ENCODE data around the gene APBA2.
"Not testable (repeated sequence)": the region's sequence is repeated elsewhere in the genome, so short reads cannot be mapped to it uniquely, and the experiment has no call there.

Gene APBA2

DNA sequence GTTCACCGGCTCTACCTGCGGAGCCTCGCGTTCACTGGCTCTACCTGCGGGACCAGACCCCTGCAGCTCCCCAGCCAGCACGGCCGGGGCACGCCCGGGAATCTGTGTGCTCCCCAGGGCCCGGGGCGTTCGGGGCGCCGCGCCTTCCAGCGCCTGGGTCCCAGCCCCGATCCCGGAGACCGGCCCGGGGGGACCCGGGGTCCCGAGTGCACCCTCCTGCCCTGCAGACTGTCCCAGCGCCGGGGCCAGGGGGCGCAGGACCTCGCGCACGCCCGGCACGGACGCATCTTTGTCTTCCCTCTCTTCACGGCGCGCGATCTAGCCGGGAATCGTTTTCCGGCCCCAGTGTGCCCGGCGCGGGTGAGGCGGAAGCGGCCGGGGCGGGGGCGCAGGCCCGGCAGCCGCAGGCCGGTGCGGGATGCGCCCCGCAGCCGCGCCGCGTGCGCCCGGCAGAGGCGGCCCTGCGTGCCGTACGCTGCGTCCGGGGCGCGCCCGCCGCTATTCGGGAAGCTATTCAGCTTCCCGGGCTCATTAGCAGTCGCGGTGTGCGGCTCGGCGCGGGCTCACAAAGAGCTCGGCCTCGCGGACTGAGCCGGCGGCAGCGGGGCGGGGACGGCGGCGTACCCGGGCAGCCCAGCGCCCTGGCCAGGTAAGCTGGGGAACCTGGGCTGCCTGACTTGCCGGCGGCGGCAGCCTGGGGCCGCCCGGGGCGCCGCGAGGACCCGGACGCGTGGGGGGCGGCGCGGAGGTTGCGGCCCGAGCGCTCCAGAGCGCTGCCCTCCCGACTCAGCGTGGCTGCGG is at the start of gene APBA2:
TSS of gene APBA2 (plus strand) at position 345 of the 801 bp plus-strand sequence. CDS start 167,911 bp downstream, outside the sequence.
- peak; percentile 52 for DNase-seq (ENCODE audit: low read depth)

DNA sequence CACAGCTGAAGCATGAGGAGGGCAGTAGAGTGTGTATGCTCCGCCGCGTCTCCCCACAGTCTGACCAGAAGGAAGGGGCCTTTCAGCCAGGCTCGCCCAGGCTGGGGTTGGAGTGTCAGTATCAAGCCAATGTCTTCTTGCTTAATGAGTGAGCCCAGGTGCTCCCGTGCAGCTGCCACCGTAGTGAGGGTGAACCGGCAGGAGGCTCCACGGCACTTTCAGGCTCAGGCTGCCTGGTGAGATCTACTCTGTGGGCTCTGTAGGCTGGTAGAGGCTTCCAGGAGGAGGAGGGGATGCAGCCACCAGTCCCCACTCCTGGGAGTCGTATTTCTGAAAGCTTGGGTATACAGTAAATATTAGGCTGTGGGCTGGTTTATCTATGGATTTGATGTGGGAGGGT is 45.5 kb upstream of the APBA2 start:
- not testable (repeated sequence) for DNase-seq (ENCODE audit: low read depth)

DNA sequence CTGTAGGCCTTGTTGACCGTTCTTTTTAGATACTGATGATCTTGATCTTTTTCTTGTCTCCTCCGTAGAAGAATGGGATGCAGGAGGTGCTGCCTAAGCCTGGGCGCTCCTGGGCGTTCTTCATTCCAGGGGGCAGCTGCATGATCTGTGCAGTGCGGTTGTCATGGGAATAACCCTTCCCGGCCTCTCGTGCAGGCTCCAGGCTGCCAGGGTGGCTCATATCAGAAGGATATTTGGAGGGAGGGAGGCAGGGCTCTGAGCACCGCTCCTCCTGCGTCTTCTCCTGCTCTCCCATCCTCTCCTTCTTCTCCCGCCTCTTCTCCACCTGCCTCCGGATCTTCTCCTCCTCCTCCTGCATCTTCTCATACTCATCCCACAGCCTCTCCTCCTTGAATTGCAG is 43.6 kb upstream of the APBA2 start:
- not testable (repeated sequence) for DNase-seq (ENCODE audit: low read depth)

DNA sequence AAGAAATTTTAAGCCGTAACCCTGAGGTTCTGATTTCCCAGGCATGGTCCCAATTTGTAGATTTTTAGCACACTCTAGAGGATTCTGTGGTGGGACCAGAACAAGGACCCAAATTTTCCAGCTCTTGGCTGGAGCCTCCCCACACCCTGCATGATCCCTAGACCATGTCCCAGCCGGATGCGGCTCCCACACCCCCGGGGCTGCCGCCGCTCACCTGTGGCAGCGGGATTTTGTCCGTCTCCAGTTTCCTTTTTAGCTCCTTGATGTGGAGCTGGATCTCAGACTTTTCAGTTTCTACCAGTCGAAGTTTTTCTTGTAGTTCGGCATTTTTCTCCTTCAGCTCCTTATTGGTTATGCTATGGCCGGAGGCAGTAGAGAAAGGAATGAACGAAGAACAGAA is 42.3 kb upstream of the APBA2 start:
- not testable (repeated sequence) for DNase-seq (ENCODE audit: low read depth)

DNA sequence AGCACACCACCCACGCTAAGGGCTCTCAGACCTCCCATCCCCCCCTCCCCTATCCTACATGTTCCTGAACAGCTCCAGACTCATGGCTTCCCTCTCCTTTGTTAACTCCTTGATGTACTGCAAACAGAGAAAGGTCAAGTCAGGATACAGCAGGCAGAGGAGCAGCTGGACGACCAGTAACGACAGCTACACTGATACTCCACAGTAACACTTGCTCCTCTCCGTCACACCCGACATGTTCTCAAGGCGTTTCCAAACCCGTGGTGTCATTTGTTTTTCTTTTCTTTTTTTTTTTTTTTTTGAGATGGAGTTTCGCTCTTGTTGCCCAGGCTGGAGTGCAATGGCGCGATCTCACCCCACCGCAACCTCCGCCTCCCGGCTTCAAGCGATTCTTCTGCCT is 41.6 kb upstream of the APBA2 start:
- DNase-seq (ENCODE audit: low read depth), result not testable (repeated sequence)

DNA sequence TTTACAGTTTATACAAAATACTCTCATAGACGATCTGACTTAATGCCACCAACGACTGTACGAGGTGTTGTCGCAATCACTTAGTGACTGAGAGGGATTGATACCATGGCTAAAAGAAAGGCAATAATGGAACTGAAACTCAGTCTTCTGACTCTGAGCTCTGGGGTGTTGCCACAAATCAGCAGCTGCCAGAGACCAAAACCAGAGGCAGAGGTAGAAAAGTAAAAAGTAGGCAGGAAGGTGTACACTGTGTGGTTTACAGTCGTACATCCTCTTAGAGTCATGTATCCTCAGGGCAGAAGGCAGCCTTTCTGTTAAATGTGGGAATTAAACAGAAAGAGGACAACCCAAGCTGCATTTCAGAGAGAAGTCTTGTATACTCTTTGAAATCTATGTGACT is 38.5 kb upstream of the APBA2 start:
- DNase-seq (ENCODE audit: low read depth), result not testable (repeated sequence)

DNA sequence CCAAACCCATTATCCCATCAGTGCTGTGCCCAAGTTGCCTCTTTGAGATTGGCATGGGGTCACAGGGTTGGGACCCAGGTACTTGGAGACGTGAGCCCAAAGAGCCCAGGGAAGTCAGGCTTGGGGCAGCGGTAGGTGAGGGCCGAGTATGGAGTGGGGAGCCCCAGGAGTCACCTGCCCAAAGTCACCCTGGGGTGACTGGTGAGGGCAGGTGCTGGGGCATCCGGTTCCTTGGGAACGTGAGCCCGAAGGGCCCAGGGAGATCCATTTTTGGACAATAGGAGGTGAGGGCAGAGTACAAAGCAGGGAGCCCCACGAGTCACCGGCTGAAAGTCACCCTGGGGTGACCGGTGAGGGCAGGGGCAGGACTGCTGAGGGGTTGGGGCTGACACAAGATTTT is 37.8 kb upstream of the APBA2 start:
- not testable (repeated sequence) for DNase-seq (ENCODE audit: low read depth)

DNA sequence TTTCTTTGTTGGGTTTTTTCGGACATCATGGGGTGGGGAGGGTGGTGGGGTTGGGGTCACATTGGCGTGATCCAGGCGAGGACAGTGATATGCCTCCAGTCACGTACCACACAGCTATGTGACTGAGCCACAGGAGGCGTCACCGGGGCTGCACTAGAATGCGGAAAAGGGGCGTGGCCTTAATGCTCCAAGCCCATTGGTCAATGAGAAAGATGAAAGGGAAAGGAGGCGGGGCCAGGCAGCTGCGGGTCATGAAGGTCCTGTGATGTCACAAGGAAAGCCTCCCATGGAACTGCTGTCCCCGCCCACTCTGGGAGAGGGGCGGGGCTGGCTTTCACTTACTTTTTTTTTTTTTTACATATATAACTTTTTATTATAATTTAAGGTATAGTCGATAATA is 37.3 kb upstream of the APBA2 start, which contains the start of gene GOLGA6L7:
TSS of gene GOLGA6L7 (minus strand) at position 124 of the 400 bp plus-strand sequence. CDS start at position 29, 95 bp downstream.
- not testable (repeated sequence) for DNase-seq (ENCODE audit: low read depth)

DNA sequence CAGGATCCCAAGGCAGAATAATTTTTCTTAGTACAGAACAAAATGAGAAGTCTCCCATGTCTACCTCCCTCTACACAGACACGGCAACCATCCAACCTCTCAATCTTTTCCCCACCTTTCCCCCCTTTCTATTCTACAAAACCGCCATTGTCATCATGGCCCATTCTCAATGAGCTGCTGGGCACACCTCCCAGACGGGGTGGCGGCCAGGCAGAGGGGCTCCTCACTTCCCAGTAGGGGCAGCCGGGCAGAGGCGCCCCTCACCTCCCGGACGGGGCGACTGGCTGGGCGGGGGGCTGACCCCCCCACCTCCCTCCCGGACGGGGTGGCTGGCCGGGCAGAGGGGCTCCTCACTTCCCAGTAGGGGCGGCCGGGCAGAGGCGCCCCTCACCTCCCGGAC is 36.5 kb upstream of the APBA2 start:
- not testable (repeated sequence) for DNase-seq (ENCODE audit: low read depth)

DNA sequence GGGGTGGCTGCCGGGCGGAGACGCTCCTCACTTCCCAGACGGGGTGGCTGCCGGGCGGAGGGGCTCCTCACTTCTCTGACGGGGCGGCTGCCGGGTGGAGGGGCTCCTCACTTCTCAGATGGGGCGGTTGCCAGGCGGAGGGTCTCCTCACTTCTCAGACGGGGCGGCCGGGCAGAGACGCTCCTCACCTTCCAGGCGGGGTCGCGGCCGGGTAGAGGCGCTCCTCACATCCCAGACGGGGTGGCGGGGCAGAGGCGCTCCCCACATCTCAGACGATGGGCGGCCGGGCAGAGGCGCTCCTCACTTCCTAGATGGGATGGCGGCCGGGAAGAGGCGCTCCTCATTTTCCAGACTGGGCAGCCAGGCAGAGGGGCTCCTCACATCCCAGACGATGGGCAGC is 36.0 kb upstream of the APBA2 start:
- not testable (repeated sequence) for DNase-seq (ENCODE audit: low read depth)

DNA sequence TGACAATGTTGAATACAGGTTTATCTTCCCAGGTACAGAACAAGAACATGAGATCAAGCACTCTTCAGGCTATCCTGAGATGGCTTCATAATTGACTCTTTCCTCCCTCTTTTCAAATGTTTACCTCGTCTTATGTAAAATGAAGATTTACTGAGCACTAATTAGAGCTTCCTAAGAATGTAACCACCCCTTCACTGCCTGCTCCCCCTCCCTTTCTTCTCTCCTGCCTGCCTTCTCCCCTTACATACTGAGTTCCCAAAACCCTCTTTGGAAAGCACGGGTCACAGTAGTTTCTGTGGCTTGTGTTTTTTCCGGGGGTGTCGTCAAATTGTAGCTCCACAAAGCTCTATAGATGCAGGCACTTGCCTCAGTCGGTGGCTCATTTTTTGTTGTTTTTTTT is 32.1 kb upstream of the APBA2 start:
- not testable (repeated sequence) for DNase-seq (ENCODE audit: low read depth)

DNA sequence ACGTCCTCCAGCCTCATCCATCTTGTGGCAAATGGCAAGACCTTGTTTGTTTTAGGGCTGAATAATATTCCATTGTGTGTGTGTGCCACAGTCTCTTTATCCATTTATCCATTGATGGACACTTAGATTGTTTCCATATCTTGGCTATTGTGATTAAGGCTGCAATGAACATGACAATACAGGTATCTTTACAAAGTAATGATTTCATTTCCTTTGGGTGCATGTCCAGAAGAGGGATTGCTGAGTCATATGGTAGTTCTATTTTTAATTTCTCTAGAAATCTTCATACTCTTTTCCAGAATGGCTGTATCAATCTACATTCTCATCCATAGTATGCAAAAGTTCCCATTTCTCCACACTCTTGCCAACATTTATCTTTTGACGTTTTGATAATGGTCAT is 31.2 kb upstream of the APBA2 start:
- not testable (repeated sequence) for DNase-seq (ENCODE audit: low read depth)

DNA sequence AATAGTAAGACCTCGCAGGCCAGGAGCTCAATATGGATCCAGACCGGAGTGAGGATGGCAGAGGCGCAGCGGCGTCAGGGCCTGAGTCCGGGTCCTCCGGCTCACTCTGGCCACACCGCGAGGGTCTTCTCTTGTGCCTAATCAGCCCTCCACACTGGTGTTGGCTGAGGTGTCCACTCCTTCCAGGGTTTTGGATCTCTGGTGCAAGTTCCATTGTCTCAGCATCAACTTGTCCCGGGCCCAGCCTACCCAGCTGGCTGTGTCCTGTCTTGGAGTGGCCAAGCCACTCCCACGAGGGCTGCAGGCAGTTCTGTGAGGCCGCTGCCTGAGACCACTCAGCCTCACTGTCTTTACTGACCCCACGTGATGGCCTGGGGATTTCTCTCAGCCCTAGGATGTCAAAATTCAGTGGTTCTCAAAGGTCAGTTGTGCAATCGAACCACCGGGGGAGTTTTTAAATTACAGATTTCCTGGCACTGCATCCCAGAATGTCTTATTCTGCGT is 24.7 kb upstream of the APBA2 start:
- DNase-seq (ENCODE audit: low read depth), result no peak

DNA sequence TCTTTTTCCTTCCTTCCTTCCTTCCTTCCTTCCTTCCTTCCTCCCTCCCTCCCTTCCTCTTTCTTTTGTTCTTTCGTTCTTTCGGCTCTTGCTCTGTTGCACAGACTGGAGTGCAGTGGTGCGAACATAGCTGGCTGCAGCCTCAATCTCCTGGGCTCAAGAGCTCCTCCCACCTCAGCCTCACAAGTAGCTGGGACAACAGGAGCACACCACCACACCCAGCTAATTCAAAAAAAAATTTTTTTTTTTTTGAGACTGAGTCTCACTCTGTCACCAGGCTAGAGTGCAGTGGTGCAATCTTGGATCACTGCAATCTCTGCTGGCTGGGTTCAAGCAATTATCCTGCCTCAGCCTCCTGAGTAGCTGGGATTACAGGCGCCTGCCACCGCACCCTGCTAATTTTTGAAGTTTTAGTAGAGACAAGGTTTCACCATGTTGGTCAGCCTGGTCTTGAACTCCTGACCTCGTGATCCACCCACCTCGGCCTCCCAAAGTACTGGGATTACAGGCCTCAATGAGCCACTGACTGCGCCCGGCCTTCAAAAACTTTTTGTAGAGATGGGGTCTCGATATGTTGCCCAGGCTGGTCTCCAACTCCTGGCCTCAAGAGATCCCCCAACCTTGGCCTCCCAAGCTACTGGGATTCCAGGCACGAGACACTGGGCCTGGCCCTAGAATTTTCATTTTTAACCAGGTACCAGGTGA is 24.0 kb upstream of the APBA2 start:
- not testable (repeated sequence) for DNase-seq (ENCODE audit: low read depth)

DNA sequence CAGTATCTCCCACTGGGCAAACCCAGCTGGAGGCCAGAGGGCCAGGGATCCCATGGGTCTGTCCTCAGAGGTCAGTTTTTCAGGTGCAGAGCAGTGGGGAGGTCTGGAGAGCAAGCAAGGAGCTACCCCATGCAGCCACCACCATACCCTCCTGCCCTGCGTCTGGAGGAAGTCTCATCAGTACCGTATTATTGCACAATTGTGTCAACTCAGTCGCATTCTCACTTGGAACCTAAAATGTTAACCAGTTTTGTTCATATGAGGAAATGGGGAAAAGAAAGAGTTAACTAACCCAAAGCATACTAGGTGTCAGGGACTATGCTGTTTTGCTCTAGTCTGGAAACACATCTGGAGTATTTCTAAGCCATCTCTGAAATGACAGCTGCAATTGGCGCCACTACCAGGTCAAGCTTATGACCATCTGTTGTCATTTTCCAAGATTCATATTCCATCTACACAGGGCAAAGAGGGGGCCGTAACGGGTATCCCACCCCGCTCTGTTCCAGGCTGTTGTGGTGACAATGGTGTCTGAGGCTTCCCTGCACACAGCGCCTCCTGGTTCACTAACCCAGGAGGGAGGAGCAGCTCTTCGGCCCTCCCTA is 16.9 kb upstream of the APBA2 start:
- no peak for DNase-seq (ENCODE audit: low read depth)

DNA sequence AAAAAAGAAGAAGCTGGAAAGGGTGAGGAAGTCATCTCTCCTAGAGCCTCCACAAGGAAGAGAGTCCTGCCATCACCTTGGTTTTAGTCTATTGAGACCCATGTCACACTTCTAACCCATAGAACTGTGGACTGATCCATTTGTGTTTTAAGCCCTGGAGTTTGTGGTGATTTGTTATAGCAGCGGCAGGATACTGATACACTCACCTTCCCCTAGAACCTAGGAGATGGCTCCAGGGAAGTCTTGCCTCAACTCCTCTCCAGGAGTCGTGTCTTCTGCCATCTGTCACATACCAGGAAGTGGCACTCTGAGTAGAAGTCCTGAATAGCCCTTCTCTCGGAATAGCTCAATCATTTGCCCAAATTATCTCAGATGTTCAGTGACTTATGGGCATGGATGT is 14.6 kb upstream of the APBA2 start:
- DNase-seq (ENCODE audit: low read depth), result no peak

DNA sequence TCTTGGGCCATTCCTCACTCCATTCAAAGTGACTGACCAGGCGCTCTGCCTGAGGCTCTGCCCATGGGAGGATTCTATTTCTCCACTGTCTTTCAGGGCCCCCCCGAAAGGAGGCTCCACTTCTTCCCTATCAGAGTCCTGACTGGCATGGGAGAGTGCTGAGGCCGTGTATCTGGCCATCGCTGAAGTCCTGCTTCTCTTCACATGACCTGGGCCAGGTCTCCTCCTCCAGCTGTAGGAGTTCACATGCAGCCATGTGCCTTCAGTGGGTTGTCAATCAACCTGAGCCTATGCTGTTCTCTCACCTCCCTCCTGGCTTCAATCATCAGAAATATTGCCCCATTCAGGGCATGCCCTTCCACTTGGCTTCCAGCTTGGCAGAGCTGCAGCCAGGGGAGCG is 12.8 kb upstream of the APBA2 start:
- no peak for DNase-seq (ENCODE audit: low read depth)

DNA sequence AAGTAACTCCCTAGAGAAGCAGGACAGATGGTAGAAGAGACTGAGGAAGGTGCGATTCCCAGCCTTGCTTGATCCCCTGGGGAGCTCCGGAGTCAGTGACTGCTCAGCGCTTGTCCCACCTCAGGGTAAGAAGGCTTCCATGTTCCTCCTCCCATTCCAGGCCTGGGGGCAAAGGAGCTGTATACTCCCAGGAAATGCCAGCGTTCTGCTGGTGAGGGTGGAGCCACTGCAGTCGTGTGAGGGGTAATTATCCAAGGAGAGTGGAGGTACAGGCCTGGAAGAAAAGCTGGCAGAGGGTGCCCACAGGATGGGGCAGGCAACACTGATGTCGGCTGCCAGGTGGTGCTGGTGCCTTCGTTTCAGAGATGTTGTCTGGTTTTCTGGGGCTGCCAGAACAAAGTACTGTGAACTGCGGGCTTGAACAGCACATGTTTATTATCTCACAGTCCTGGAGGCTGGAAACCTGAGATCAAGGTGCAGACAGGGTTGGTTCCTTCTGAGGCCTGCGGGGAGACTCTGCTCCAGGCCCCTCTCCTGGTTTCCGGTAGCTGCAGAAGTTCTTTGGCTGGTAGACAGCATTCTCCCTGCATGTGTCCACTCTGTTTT is 12.1 kb upstream of the APBA2 start:
- DNase-seq (ENCODE audit: low read depth), result no peak

DNA sequence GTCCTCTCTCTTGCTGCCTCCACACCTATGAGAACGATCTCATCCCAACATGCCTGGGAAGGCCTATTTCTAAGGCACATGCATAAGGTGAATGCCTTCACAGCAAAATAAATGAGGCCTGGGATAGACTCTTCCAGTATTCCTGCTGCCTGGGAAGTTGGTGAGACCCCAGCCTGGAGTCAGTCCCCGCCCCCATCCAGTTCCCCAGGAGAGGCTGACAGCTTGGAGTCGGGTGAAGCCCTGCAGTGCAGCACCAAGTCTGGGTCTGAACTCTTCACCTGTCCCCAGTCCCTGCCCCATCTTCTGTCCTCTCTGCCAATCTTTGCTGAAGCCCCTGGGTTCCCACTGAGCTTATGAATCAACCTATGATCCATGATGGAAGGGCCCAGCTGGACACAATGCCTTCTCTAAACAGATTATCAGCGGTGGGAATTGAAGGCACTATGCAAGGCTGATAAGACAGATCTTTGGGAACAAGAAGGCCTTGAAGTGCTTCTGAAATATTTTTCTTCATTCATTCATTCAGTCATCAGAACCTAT is 10.2 kb upstream of the APBA2 start:
- no peak for DNase-seq (ENCODE audit: low read depth)

DNA sequence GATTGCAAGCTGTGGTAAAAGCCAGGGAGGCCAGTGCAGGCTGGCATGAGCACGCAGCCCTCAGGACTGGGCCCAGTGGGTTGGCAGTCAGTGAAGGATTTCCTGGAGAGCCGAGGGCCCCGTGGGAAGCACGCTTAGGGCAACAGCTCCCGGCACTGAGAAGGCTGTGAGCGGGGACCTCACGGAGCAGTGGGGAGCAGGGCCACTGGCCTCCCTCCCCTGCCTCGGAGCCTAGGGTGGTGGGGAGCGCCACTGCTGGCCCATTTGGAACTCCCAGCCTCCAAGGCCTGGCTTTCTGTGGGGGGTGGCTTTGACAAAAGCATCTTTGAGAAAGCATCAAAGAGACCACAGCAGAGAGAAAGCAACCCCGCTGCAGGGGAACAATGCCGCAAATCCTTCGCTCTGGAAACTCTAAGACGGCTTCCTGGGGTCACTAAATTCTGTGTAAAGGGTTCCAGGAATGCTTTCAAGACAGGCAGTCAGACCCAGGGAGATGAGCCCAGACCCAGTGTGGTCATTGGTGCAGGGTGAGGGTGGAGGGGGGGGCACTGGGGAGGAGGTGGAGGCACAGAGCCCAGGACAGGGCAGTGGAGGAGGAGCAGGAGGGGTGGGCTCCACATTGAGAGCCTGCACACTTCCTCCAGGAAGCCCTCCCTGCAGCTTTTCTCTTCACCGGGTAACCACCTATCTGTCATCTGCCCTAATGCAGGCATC is 9.5 kb upstream of the APBA2 start:
- DNase-seq (ENCODE audit: low read depth), result no peak

DNA sequence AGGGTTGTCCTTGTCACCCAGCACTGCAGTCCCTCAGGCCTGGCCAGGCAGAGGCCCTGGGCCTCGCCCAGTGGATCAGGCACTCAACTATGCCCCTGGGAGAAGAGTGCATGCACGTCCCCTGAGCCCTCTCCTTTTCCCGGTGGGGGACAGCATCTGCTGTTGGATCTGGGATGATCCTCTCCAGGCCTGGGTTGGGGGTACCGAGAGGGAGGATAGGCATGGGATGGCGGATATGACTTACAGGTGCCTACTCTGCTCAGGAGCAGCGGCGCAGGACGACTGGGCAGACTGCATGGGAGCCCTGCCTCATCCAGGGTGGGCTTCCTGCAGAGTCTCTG is 9.0 kb upstream of the APBA2 start:
- DNase-seq (ENCODE audit: low read depth), result no peak
